ENCODE measurements around the gene P3H2. TPM values are rescaled to one million over a fixed set of nuclear protein-coding genes. Genes with fewer than 3 reads are reported as not detected.
A peak's percentile ranks its signal among the peaks of the same experiment; 100 is the strongest.

Gene P3H2
- total and polyA plus RNA-seq, 2 of the 4 experiments (the other 2 are of a cell fraction): 54.7 to 64.3 TPM

GRCh38 chr3:190094160-190094718, 26.5 kb downstream of the P3H2 start:
- Histone ChIP-seq H3K18ac (ENCODE audit: low read depth, low read length) (peak overlapping the region; percentile 99), H3K27me3 (ENCODE audit: control insufficient read depth, insufficient read depth, low read length) (no peaks in the 10 kb centered on the region), H3K56ac (ENCODE audit: extremely low read depth, insufficient read depth, low read length) (peak overlapping the region; percentile 83; the same call in 1 of the 2 replicates), H3K79me1 (ENCODE audit: low read depth in 1 of 2, low read length in 2 of 2) (peaks cover 22 to 63% of the 10 kb centered on the region in 2 experiments), H3K14ac (replicated peaks; ENCODE audit: low read depth, low read length) (peak overlapping the region; percentile 95), H2AFZ (replicated peaks; ENCODE audit: low read length, poor library complexity) (no peak overlapping the region), H3K36me3 (ENCODE audit: control insufficient read depth, insufficient read depth, low read length) (no peaks in the 10 kb centered on the region; the same call in 1 of the 2 replicates), H3K27ac (ENCODE audit: insufficient read depth, low read length) (peak overlapping the region; percentile 89), H3K9me1 (ENCODE audit: insufficient read depth, low read length) (peaks cover 13% of the 10 kb centered on the region), H2AK9ac (replicated peaks; ENCODE audit: low read depth, low read length, poor library complexity) (peak overlapping the region; percentile 2), H4K91ac (ENCODE audit: insufficient read depth, low read depth, low read length) (peak overlapping the region; percentile 92), H4K5ac (ENCODE audit: low read depth, low read length) (peak overlapping the region; percentile 98), H2BK5ac (ENCODE audit: low read depth, low read length, poor library complexity, severe bottlenecking) (peak overlapping the region; percentile 90), H3K4me3 (ENCODE audit: insufficient read depth, low read depth, low read length) (peak overlapping the region; percentile 26; the same call in 1 of the 2 replicates), H2BK120ac (ENCODE audit: low read depth, low read length) (peak overlapping the region; percentile 95), H3K4me2 (ENCODE audit: low read depth, low read length) (peak overlapping the region; percentile 91), H3K23ac (ENCODE audit: low read depth, low read length) (peak overlapping the region; percentile 90), H3K9me3 (ENCODE audit: control insufficient read depth, insufficient read depth, low read length) (no peaks in the 10 kb centered on the region), H4K20me1 (ENCODE audit: insufficient read depth, low read length) (no peaks in the 10 kb centered on the region), H2AK5ac (ENCODE audit: low read depth, low read length) (peak overlapping the region; percentile 87; the same call in 1 of the 2 replicates), H4K8ac (ENCODE audit: low read depth in 2 of 2, low read length in 2 of 2) (peak overlapping the region; percentile 75 to 91), H3K4me1 (ENCODE audit: control insufficient read depth, insufficient read depth, low read length) (peaks cover 11% of the 10 kb centered on the region), H2BK20ac (ENCODE audit: low read depth, low read length) (peak overlapping the region; percentile 97), H2BK15ac (ENCODE audit: low read depth, low read length) (peak overlapping the region; percentile 96), H3K4ac (ENCODE audit: low read depth, low read length) (peak overlapping the region; percentile 96), H3K9ac (ENCODE audit: low read depth, low read length) (peak overlapping the region; percentile 37; the same call in 1 of the 2 replicates)
- in situ Hi-C loops (cut with MboI; ENCODE audit: low sequenced_read_pairs): no loop called here
- ChIA-PET CTCF (no interaction called here), POLR2A (ENCODE audit: unreplicated experiment) (no interaction called here)
- dilution Hi-C loops (cut with HindIII; ENCODE audit: low sequenced_read_pairs, unreplicated experiment): no loop called here
- no TSS peak for BruUV-seq (replicated peaks)
- no CpG with 5 or more reads among the region's 1 CpG for WGBS, 2 experiments (ENCODE audit: extremely low coverage in 2 of 2, insufficient read length in 1 of 2)
- DNase-seq: peak; percentile 63
- peak; percentile 52 for ATAC-seq (ENCODE audit: low read depth)
- intact Hi-C loops (cut with micrococcal nuclease): loop anchor here (5.0 kb wide), 1 partner anchor 47 kb away; no protein-coding TSS in a partner anchor
- TF ChIP-seq POLR2A (IDR thresholded peaks at IDR 0.05; ENCODE audit: low read depth, low read length) (no peak), SMC3 (IDR thresholded peaks at IDR 0.05; ENCODE audit: low read depth, low read length) (no peak), CHD1 (IDR thresholded peaks at IDR 0.05; ENCODE audit: low read depth, low read length) (no peak), RAD21 (IDR thresholded peaks at IDR 0.05; ENCODE audit: low read length) (no peak), NFE2L2 (IDR thresholded peaks at IDR 0.05; ENCODE audit: low read depth, low read length) (no peak), RCOR1 (IDR thresholded peaks at IDR 0.05; ENCODE audit: insufficient replicate concordance, low read length) (no peak), USF2 (IDR thresholded peaks at IDR 0.05; ENCODE audit: low read depth, low read length) (no peak), RFX5 (IDR thresholded peaks at IDR 0.05; ENCODE audit: low read depth, low read length) (no peak), MAZ (IDR thresholded peaks at IDR 0.05; ENCODE audit: borderline replicate concordance, low read depth, low read length) (no peak), MAFK (IDR thresholded peaks at IDR 0.05; ENCODE audit: low read depth, low read length) (no peak), FOS (IDR thresholded peaks at IDR 0.05; ENCODE audit: low read depth, low read length) (no peak), CTCF (conservative IDR thresholded peaks at IDR 0.05; ENCODE audit: low read depth, low read length) (no peak), MXI1 (IDR thresholded peaks at IDR 0.05; ENCODE audit: borderline replicate concordance, low read depth, low read length) (no peak), BHLHE40 (IDR thresholded peaks at IDR 0.05; ENCODE audit: low read depth, low read length) (no peak)
- TF ChIP-seq, protein P1, sequence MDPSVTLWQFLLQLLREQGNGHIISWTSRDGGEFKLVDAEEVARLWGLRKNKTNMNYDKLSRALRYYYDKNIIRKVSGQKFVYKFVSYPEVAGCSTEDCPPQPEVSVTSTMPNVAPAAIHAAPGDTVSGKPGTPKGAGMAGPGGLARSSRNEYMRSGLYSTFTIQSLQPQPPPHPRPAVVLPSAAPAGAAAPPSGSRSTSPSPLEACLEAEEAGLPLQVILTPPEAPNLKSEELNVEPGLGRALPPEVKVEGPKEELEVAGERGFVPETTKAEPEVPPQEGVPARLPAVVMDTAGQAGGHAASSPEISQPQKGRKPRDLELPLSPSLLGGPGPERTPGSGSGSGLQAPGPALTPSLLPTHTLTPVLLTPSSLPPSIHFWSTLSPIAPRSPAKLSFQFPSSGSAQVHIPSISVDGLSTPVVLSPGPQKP (IDR thresholded peaks at IDR 0.05; ENCODE audit: borderline replicate concordance, low read depth, low read length): no peak

All from IMR-90 (cell line).